ENCODE data around the gene TAAR6. TPM values are rescaled to one million over a fixed set of nuclear protein-coding genes. Genes with fewer than 3 reads are reported as not detected.

Gene TAAR6, protein sequence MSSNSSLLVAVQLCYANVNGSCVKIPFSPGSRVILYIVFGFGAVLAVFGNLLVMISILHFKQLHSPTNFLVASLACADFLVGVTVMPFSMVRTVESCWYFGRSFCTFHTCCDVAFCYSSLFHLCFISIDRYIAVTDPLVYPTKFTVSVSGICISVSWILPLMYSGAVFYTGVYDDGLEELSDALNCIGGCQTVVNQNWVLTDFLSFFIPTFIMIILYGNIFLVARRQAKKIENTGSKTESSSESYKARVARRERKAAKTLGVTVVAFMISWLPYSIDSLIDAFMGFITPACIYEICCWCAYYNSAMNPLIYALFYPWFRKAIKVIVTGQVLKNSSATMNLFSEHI
- total RNA-seq (not detected), polyA plus RNA-seq (ENCODE audit: insufficient read depth, low read depth, low replicate concordance) (not detected)
- long read RNA-seq, donor 1, partial matches to known transcripts = 0 of 1 reads
- long read RNA-seq, donor 1, other reads (novel, unspliced or antisense) = 0 of 1 reads
- long read RNA-seq, donor 2 = 0 reads
- long read RNA-seq, donor 3 = 0 reads
- long read RNA-seq, donor 4 = 0 reads
- long read RNA-seq, donor 5 = 0 reads
- long read RNA-seq, donor 6 = 0 reads
- long read RNA-seq, donor 7 = 0 reads
- long read RNA-seq, donor 8 = 0 reads
- long read RNA-seq, donor 9 = 0 reads
- long read RNA-seq, donor 10 = 0 reads

DNA sequence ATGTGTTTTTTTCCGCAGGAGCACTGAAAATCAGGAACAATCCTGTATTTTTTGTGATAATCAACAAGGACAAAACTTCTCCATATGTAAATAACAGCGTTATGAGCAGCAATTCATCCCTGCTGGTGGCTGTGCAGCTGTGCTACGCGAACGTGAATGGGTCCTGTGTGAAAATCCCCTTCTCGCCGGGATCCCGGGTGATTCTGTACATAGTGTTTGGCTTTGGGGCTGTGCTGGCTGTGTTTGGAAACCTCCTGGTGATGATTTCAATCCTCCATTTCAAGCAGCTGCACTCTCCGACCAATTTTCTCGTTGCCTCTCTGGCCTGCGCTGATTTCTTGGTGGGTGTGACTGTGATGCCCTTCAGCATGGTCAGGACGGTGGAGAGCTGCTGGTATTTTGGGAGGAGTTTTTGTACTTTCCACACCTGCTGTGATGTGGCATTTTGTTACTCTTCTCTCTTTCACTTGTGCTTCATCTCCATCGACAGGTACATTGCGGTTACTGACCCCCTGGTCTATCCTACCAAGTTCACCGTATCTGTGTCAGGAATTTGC lies at the start of gene TAAR6:
Gene TAAR6 (plus strand): TSS at position 102 of the 557 bp plus-strand sequence. CDS start 0 bp downstream, at position 102.
- no peaks in the 10 kb centered on the region for H3K9me3 ChIP-seq (ENCODE audit: control insufficient read depth in 2 of 3, insufficient read depth in 1 of 3, low read length in 3 of 3)
- intact Hi-C loops (cut with DNase I) = no loop called here
- TF ChIP-seq CTCF (IDR thresholded peaks at IDR 0.05; ENCODE audit: borderline replicate concordance, extremely low read depth, insufficient read depth) = no peak
- no peak for FAIRE-seq
- H3K27me3 ChIP-seq (ENCODE audit: control insufficient read depth, insufficient read depth, low read length) = no peaks in the 10 kb centered on the region
- DNase-seq = no peak
- no peak within 1 kb of the TSS for H3K27ac ChIP-seq (ENCODE audit: low read depth in 2 of 2, low read length in 2 of 2)
- no peaks in the 10 kb centered on the region for H3K36me3 ChIP-seq (ENCODE audit: control insufficient read depth in 2 of 3, insufficient read depth in 3 of 3, low read length in 3 of 3)
- no peak within 1 kb of the TSS for H3K9ac ChIP-seq (ENCODE audit: low read length in 3 of 3)
- H3K4me1 ChIP-seq (ENCODE audit: control insufficient read depth in 2 of 3, insufficient read depth in 2 of 3, low read depth in 1 of 3, low read length in 3 of 3) = no peaks in the 10 kb centered on the region
- H3K4me3 ChIP-seq (ENCODE audit: low read length in 3 of 3) = no peak within 1 kb of the TSS

- no peak for TF ChIP-seq CTCF (IDR thresholded peaks at IDR 0.05; ENCODE audit: borderline replicate concordance, extremely low read depth, insufficient read depth)
- FAIRE-seq (no peak), DNase-seq (no peak)
- Histone ChIP-seq H3K9ac (ENCODE audit: low read length in 3 of 3) (no peak overlapping the region), H3K9me3 (ENCODE audit: control insufficient read depth in 2 of 3, insufficient read depth in 1 of 3, low read length in 3 of 3) (no peaks in the 10 kb centered on the region), H3K27me3 (ENCODE audit: control insufficient read depth, insufficient read depth, low read length) (no peaks in the 10 kb centered on the region), H3K4me3 (ENCODE audit: low read length in 3 of 3) (no peak overlapping the region), H3K36me3 (ENCODE audit: control insufficient read depth in 2 of 3, insufficient read depth in 3 of 3, low read length in 3 of 3) (no peaks in the 10 kb centered on the region), H3K4me1 (ENCODE audit: control insufficient read depth in 2 of 3, insufficient read depth in 2 of 3, low read depth in 1 of 3, low read length in 3 of 3) (no peaks in the 10 kb centered on the region), H3K27ac (ENCODE audit: low read depth in 2 of 2, low read length in 2 of 2) (no peak overlapping the region)
- intact Hi-C loops (cut with DNase I) = no loop called here
These were observed 49.2 kb upstream of the TAAR6 start for GRCh38 chr6:132520953-132521352.

GRCh38 chr6:132524646-132525045 lies 45.5 kb upstream of the TAAR6 start:
- Histone ChIP-seq H3K9ac (ENCODE audit: low read length in 3 of 3) (no peak overlapping the region), H3K27me3 (ENCODE audit: control insufficient read depth, insufficient read depth, low read length) (no peaks in the 10 kb centered on the region), H3K4me3 (ENCODE audit: low read length in 3 of 3) (no peak overlapping the region), H3K27ac (ENCODE audit: low read depth in 2 of 2, low read length in 2 of 2) (no peak overlapping the region), H3K9me3 (ENCODE audit: control insufficient read depth in 2 of 3, insufficient read depth in 1 of 3, low read length in 3 of 3) (no peaks in the 10 kb centered on the region), H3K4me1 (ENCODE audit: control insufficient read depth in 2 of 3, insufficient read depth in 2 of 3, low read depth in 1 of 3, low read length in 3 of 3) (no peaks in the 10 kb centered on the region), H3K36me3 (ENCODE audit: control insufficient read depth in 2 of 3, insufficient read depth in 3 of 3, low read length in 3 of 3) (no peaks in the 10 kb centered on the region)
- intact Hi-C loops (cut with DNase I) = no loop called here
- FAIRE-seq (no peak), DNase-seq (no peak)
- TF ChIP-seq CTCF (IDR thresholded peaks at IDR 0.05; ENCODE audit: borderline replicate concordance, extremely low read depth, insufficient read depth) = no peak

Data from kidney (tissue), 22 donors.